ENCODE results near the gene JAG1. TPM values are rescaled to one million over a fixed set of nuclear protein-coding genes. Genes with fewer than 3 reads are reported as not detected.

The JAG1 gene
- total RNA-seq, 2 donors from 2014 or later = 0.98 TPM; not detected in 1

DNA sequence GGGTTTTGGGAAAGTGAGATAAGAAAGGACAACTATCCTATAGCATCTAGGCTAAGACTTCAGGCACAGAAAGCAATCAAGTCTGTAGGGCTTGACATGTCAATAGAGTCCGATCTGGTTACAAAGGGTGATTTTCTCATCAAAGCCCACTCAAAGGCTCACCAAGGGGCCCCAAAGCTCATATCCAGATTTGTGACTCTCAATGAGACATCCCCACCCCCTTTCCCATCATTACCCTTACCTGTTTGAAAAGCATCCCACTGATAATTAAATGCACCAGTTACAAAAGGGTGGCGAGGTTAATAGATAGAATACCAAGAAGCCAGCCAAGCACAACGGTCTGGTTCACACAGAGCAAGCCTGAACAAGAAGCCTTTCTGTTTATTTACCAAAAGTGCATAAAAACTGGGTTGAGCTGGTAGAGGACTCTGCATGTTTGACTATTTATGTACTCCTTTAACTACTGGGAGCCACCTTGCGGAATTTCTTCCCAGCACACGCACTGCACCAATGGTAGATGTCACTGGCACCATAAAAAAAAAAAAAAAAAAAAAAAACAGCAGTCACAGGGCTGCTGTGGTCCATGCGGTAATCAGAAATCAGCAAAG, 6.1 kb downstream of the JAG1 start:
- H3K4me1 Mint-ChIP-seq = peaks cover 5% of the 10 kb centered on the region
- H3K4me3 Mint-ChIP-seq = no peak overlapping the region
- no peaks in the 10 kb centered on the region for H3K9me3 Mint-ChIP-seq
- H3K36me3 Mint-ChIP-seq (ENCODE audit: low read depth) = no peaks in the 10 kb centered on the region
- H3K27ac Mint-ChIP-seq = no peak overlapping the region
- peaks cover 40% of the 10 kb centered on the region for H3K27me3 Mint-ChIP-seq
- no peak for ATAC-seq (replicated peaks)

DNA sequence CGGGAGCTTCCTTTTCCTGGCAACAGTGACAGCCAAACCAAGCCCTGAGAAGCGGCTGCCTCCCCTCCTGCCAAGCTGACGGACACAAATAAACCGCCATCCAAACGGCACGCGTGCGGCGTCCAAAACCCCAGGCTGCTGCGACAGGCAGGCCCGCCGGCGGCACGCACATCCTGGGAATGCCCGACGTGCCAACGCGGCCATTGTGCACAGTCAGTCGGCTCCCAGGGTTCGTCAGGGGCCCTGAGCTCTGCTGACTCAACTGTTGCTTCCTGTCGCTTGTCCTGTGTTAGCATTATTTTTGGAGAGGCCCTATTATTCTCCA, 6.8 kb downstream of the JAG1 start:
- Mint-ChIP-seq H3K9me3 (no peaks in the 10 kb centered on the region), H3K4me3 (no peak overlapping the region), H3K27me3 (peaks cover 43% of the 10 kb centered on the region), H3K4me1 (peaks cover 5% of the 10 kb centered on the region), H3K36me3 (ENCODE audit: low read depth) (no peaks in the 10 kb centered on the region), H3K27ac (no peak overlapping the region)
- no peak for ATAC-seq (replicated peaks)

DNA sequence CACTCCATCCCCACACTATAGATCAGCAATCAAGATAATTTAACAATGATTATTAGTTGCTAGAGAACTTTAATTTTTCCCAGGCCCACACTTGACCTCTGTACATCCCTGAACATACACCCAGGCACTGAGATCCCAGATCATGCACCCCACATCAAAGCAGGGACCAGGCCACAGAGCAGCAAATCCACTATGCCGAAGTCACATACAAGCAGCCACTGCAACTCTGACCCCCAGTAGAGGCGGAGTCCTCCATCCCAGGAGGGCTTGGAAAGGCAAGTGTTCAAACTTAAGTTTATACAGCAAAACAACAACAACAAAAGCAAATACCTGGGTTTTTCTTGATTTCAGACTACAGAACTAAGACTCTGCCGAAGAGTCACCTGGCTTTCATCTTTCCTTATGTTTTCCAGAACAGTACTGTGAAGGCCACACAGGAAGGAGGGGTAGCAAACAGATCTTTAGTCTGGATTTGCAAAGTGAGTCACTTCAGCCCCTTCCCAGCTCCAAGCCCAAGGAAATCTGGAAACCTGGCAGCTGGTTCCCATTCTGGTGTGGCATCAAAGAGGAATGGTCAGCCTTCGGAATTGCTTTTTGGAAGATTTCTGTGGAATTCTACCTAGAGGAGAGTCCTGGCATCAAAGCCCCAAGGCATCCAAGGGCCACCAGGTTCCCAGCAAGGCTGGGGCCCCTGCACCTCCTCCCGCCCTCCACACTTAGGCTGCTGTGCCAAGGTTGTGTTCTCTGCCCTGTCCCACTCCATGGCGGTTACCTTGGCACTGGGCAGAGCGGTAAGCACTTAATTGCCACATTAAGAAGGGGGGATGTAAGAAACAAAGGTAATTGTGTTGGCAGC, 7.3 kb downstream of the JAG1 start:
- ATAC-seq (replicated peaks) = no peak
- Mint-ChIP-seq H3K36me3 (ENCODE audit: low read depth) (no peaks in the 10 kb centered on the region), H3K27me3 (peaks cover 46% of the 10 kb centered on the region), H3K4me3 (no peak overlapping the region), H3K9me3 (no peaks in the 10 kb centered on the region), H3K4me1 (peaks cover 5% of the 10 kb centered on the region), H3K27ac (no peak overlapping the region)

DNA sequence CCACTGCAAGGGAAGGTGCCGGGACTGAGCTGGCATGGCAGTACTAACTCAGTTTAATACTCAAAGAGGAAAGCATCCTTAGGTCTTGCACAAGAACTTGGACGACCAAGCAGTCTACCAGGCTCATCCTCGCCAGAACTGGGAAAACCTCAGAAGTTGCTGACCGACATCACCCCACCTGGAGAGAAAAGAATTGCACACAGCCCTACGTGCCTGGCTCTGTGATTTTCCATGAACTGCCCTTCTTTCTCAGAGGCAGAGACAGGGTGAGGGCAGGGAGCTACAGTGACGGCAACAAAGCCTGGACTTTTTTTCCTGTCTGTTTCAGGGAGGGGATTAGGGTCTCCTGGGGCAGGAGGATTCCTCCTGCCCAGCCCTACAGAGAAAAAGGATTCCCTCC, 8.0 kb downstream of the JAG1 start:
- Mint-ChIP-seq H3K4me1 (no peaks in the 10 kb centered on the region), H3K27me3 (peaks cover 43% of the 10 kb centered on the region), H3K27ac (no peak overlapping the region), H3K4me3 (no peak overlapping the region), H3K36me3 (ENCODE audit: low read depth) (no peaks in the 10 kb centered on the region), H3K9me3 (no peaks in the 10 kb centered on the region)
- ATAC-seq (replicated peaks) = no peak

DNA sequence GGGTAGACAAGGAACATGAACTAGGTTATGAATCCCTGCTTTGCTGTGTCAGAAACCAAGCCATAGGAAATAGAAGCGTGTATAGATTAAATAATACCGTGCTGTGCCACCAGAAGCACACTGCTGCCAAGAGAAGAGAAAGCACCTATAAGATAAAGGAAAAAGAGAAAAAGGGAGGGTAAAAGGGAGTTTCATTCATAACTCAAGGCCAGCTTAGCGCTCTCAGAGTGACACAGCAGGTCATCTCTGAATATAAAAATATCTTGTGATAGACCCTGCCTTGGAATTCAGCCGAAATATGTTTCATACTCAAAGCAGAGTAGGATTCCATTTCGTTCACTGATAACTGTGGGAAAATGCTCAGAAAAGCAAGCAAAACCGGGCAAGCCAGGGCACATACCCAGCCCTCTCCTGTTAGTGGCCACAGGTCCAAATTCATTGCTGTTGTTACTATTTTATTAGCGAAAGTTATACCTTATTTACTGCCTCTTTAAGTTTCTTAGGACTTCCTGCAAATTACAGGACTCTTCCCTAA, 8.7 kb downstream of the JAG1 start:
- ATAC-seq (replicated peaks) = no peak
- Mint-ChIP-seq H3K9me3 (no peaks in the 10 kb centered on the region), H3K27me3 (peaks cover 40% of the 10 kb centered on the region), H3K4me3 (no peak overlapping the region), H3K36me3 (ENCODE audit: low read depth) (no peaks in the 10 kb centered on the region), H3K4me1 (no peaks in the 10 kb centered on the region), H3K27ac (no peak overlapping the region)

DNA sequence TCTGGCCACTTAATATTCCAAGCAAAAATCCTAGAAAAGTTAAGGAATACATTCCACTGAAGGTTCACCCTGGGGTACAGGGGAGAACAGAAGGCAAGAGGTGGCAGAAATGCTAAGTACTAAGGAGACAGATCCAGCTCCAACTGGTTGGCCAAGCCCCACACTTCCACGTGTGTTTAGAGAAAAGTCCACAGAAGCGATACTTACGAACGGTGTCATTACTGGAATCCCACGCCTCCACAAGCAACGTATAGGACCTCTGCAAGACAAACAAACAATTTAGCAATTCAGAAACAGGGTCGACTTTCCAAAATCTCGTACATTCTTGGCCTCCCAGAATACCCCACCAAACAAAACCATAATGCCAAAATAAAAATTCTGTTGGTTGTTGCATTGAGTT, 10.0 kb downstream of the JAG1 start:
- ATAC-seq (replicated peaks) = no peak
- Mint-ChIP-seq H3K4me3 (no peak overlapping the region), H3K27ac (no peak overlapping the region), H3K27me3 (peaks cover 37% of the 10 kb centered on the region), H3K4me1 (no peaks in the 10 kb centered on the region), H3K36me3 (ENCODE audit: low read depth) (no peaks in the 10 kb centered on the region), H3K9me3 (no peaks in the 10 kb centered on the region)

DNA sequence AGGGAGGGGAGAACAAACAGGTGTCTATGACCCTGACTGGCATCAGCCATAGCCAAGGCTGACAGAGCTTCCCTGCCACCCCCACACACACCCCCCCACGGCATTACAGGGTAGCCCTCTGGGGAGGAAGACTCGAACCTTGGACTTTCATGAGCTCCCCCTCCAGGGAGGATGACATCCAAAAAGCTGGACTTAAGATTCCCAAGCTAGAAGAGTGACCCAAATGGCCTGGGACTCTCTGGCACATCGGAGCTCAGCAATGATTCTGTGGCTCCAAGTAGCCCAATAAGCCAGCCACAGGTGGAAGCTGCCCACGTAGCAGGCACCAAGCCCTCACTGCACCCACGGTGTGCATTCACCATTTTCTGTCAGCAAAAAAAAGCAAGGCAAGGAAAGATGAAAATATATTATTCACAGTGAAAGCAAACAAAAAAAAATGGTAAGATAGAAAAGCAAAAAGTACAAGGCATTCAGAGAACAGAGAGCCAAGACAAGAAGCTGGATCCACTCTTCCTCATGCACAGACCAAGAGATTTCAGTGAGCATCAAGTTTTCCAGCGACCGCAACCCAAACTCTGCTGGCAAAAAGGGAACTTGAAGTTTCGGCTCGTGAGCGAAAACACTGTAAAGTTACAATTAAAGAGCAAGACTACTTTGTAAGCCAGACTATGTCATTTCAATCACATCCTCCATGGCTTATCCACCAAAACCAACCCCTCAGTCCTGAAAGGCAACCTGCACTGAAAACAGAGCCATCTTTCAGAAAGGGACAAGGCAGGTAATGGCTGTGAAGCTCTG, 10.9 kb downstream of the JAG1 start:
- Mint-ChIP-seq H3K27ac (no peak overlapping the region), H3K9me3 (no peaks in the 10 kb centered on the region), H3K4me1 (no peaks in the 10 kb centered on the region), H3K4me3 (no peak overlapping the region), H3K27me3 (peaks cover 36% of the 10 kb centered on the region), H3K36me3 (ENCODE audit: low read depth) (no peaks in the 10 kb centered on the region)
- no peak for ATAC-seq (replicated peaks)

DNA sequence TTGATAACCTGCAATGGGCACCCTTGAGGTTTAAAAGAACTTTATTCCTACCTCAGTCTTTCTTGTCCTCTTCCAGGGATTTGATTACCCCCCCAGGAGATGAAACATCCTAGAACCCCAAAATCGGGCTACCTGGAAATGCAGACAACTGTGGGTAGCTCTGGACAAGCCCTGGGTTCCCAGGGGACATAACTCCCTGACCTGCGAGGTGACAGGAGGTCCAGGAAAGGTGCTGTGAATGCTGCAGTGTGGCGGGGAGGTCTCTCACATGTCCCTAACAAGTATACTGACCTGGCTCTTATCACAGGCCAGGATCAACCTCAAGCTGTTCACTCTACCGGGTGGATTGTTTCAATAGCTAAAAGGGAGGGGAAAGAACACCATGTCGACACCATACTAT, 11.6 kb downstream of the JAG1 start:
- H3K27ac Mint-ChIP-seq = no peak overlapping the region
- peaks cover 39% of the 10 kb centered on the region for H3K27me3 Mint-ChIP-seq
- no peak for ATAC-seq (replicated peaks)
- no peaks in the 10 kb centered on the region for H3K4me1 Mint-ChIP-seq
- H3K36me3 Mint-ChIP-seq (ENCODE audit: low read depth) = no peaks in the 10 kb centered on the region
- no peaks in the 10 kb centered on the region for H3K9me3 Mint-ChIP-seq
- H3K4me3 Mint-ChIP-seq = no peak overlapping the region

DNA sequence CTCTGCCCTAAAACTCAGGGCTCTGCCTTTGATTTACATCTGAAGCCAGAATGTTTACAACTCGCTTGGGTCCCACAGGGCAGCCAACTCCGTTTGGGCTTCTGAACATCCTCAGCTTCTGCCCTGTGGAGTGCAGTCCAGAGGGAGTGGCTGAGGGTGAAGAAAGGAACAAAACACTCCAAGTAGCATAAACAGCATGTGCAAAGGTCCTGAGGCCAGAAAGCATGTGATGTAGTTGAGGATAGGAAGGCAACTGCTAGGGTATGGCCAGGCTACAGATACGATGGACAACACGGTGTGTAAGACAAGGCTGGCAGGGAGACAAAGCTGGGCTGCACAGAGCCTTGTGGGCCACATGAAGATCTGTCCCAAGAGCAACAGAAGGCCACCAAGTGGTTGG, 12.5 kb downstream of the JAG1 start:
- no peak for ATAC-seq (replicated peaks)
- H3K27me3 Mint-ChIP-seq = peaks cover 39% of the 10 kb centered on the region
- no peak overlapping the region for H3K4me3 Mint-ChIP-seq
- no peaks in the 10 kb centered on the region for H3K4me1 Mint-ChIP-seq
- no peaks in the 10 kb centered on the region for H3K9me3 Mint-ChIP-seq
- H3K36me3 Mint-ChIP-seq (ENCODE audit: low read depth) = no peaks in the 10 kb centered on the region
- no peak overlapping the region for H3K27ac Mint-ChIP-seq

DNA sequence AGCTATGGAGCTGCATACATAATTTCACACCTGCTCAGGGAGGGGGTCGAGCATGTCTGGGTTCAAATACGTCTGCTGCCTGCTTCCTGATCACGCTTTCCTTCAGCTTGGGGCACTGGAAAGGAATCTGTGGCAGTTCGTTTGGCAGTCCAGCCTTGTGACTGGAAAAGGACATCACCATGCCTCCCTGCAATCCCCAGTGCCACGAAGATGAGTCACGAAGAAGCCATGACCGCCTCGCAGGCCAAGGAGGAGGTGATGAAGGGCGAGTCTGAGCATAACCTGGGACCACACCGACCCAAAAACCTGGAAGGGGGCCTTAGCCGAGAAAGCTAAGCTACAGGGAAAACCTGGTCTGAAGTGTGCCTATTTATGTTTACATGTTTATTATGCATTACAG, 13.1 kb downstream of the JAG1 start:
- peaks cover 38% of the 10 kb centered on the region for H3K27me3 Mint-ChIP-seq
- H3K27ac Mint-ChIP-seq = no peak overlapping the region
- no peak for ATAC-seq (replicated peaks)
- no peaks in the 10 kb centered on the region for H3K9me3 Mint-ChIP-seq
- no peak overlapping the region for H3K4me3 Mint-ChIP-seq
- no peaks in the 10 kb centered on the region for H3K4me1 Mint-ChIP-seq
- no peaks in the 10 kb centered on the region for H3K36me3 Mint-ChIP-seq (ENCODE audit: low read depth)

DNA sequence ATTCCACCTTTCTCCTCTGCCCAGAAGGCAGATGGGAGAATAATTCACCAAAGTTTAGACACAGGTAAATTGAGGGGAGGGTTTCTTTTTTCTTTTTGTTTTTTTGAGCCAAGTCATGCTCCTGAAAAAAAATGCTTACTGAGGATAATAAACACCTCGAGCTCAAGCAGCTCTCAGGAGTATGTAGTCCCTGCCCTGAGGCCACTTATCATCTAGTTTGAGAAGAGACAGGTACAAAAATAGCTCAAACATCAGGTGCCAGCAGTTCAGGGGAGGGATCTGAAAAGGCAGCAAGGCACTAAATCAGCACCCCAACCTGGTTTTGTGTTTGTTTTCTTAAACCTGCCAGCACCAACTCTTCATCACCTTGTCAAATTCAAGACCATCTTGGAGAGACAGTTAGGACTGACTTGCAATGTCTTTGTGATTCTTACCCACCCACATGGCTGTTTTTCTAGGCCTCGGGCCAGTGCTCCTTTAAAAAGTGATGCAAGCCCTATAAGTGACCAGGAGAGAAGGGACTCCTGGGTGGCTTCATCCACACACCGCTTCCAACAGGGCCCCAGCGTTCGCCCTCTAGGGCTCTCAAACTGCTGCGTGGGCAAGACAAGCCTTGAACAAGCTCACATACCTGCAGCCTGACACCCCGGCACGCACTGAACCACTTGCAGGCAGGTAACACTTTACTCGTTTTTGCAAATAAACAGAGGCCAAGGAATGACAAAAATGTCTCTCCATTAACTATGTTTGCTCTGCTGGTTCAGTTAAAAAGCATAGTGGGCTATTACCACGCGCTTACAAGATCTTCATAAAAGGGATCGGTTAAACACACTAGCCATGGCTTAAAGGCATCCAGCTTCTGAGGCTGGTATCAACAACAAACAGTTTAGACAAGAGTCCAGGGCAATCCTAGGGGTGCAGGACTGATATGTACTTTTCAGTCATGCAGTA, 13.9 kb downstream of the JAG1 start:
- H3K36me3 Mint-ChIP-seq (ENCODE audit: low read depth) = no peaks in the 10 kb centered on the region
- no peak for ATAC-seq (replicated peaks)
- no peaks in the 10 kb centered on the region for H3K9me3 Mint-ChIP-seq
- H3K4me1 Mint-ChIP-seq = no peaks in the 10 kb centered on the region
- H3K4me3 Mint-ChIP-seq = no peak overlapping the region
- H3K27ac Mint-ChIP-seq = no peak overlapping the region
- peaks cover 39% of the 10 kb centered on the region for H3K27me3 Mint-ChIP-seq

DNA sequence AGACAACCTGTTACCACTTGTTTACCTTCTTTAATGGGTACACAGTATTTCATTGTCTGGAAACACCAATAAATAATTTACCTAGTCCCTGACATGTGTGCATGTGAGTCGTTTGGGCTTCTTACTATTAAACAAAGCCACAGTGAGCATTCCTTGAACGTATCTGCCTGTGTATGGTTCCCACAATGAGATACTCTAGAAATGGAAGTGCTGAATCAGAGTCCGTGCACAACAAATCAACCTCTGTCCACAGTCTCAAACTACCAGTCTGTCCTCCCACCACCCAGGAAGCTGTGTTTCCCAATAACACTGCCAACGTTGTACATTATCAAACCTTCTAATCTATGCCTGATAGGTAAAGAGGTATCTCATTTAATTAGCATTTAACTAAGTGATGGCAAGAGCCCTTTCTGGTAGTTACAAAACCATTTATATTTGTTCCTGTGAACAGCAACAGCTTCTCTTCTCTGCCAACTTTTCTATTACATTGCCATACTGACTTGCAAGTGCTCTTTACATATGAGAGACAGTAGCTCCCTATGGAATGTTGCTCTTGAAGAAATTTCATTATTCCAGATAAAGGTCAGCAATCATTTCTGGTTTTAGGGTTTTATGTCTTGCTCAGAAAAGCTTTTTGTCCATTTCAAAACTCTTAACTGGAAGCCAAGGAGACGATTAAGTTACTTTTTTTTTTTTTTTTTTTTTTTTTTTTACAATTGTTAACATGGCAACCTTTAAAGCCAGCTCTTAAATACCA, 14.7 kb downstream of the JAG1 start:
- no peaks in the 10 kb centered on the region for H3K4me1 Mint-ChIP-seq
- no peaks in the 10 kb centered on the region for H3K36me3 Mint-ChIP-seq (ENCODE audit: low read depth)
- H3K27me3 Mint-ChIP-seq = peaks cover 38% of the 10 kb centered on the region
- no peak for ATAC-seq (replicated peaks)
- no peaks in the 10 kb centered on the region for H3K9me3 Mint-ChIP-seq
- H3K27ac Mint-ChIP-seq = no peak overlapping the region
- H3K4me3 Mint-ChIP-seq = no peak overlapping the region

DNA sequence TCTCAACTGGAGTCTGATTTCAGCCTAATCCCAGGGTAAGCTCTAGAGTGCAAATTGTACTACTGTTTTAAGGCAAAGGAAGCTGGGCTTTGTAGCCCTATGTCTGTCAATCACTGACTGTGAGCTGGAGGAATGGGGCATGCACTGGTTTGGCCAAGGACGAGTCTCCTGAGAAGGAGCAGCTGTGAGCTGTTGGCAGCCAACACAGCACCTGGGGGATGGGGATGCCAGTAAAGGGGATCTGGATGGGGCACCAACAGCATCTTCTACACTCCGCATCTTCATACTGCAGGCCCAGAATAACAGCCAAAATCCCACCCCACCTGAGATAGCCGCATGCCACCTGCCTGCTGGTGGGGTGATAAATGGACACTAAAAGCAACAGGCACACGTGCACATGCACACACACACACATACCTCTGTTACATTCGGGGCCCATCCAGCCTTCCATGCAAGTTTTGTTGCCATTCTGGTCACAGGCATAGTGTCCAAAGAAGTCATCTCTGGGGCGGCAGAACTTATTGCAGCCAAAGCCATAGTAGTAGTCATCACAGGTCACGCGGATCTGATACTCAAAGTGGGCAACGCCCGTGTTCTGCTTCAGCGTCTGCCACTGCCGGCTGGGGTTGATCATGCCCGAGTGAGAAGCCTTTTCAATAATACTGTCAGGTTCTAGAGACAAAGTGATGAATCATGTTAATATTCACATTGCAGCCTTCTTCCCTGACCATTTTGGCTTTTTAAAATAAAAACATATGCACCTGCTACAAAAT, 15.6 kb downstream of the JAG1 start:
- no peak for ATAC-seq (replicated peaks)
- Mint-ChIP-seq H3K9me3 (no peaks in the 10 kb centered on the region), H3K4me1 (no peaks in the 10 kb centered on the region), H3K27ac (no peak overlapping the region), H3K27me3 (peaks cover 38% of the 10 kb centered on the region), H3K36me3 (ENCODE audit: low read depth) (no peaks in the 10 kb centered on the region), H3K4me3 (no peak overlapping the region)

Data from activated T-helper 17 cell treated with anti-CD3 and anti-CD28 coated beads, Interleukin-2, amount 50 U/mL, for 72 hours (primary cell).